Stimulated activated CD4-positive, alpha-beta T cell treated with anti-CD3 and anti-CD28 coated beads, TNF-alpha, amount 100 ng/mL, for 1 hour (primary cell): ENCODE results near the gene ZNF791.
"Not testable (repeated sequence)": the region's sequence is repeated elsewhere in the genome, so short reads cannot be mapped to it uniquely, and the experiment has no call there.

ENCODE experiments used
- DNase-seq, 3 donors: peaks; one replicate each; pipeline ENCODE4 v3.0.0-alpha.2; 2020; ENCODE audit warnings: low read depth in 3 of 3, low spot score in 1 of 3

Gene ZNF791

DNA sequence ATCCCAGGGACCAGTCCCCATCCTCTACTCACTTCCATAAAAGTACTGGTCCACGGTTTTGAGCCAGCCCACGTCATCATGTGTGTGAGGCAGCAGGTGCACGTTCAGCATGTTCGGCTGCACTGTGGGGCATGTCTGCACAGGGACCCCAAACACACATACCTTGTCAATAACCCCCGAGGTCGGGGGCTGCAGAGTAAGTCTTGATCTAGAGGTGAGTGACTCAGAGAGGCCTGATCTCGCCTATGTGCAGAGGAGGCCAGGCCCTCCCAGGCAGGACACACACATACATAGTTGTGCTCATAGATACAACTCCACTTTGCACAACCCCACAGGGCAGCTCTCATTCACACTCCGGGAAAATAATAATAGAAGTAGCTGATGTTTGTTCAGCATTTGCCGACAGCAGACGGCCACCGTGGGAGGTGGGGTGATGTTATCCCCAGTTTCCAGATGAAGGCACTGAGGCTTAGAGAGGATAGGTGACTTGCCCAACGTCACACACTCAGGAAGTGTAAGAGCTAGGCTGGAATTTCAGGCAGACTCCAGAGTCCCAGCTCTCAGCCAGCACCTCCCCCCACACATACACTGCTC lies 55.0 kb downstream of the ZNF791 start:
- no peak for DNase-seq

DNA sequence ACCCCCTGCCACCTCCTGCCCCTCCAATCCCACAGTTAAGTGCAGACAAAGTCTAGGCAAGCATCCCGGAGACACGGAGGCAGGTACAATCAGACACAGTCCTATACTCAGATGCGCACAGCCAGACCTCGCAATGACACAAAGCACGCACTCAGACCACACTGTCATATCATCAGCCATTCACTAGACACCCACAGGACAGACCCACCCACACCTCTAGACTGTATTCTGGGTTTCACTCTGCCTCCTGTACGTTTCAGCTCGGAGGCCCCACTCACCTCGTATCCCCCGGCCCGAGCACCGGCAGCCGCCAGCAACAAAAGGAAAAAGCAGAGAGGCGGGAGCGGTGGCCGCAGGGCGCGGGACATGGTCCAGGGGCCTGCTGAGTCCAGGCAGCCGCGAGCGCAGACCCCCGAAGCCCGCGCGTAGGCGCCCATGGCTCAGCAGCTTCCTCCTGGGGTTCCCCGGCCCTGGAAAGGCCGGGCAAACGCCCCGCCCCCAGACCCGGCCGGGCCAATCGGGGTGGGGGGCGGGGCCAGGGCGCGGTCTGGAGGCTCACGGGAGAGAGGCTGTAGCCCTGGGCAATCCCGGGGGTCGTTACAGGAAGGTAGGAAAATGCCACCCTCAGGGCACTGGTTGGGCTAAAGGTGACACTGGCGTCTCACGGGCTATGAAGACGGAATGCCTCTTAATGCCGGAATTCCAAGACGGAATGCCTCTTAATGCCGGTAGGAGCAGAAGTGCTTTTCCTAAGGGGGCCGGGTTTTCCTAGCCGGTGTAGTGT lies 55.7 kb downstream of the ZNF791 start, which contains the start of the genes MAN2B1 and WDR83:
Gene MAN2B1 (minus strand): TSS at position 478 of the 784 bp plus-strand sequence. CDS start 41 bp downstream, at position 437.
Gene WDR83 (plus strand): TSS at position 543 of the 784 bp plus-strand sequence. CDS start 2,984 bp downstream, outside the sequence.
- peak; percentile 45 to 79 (median 58) for DNase-seq

DNA sequence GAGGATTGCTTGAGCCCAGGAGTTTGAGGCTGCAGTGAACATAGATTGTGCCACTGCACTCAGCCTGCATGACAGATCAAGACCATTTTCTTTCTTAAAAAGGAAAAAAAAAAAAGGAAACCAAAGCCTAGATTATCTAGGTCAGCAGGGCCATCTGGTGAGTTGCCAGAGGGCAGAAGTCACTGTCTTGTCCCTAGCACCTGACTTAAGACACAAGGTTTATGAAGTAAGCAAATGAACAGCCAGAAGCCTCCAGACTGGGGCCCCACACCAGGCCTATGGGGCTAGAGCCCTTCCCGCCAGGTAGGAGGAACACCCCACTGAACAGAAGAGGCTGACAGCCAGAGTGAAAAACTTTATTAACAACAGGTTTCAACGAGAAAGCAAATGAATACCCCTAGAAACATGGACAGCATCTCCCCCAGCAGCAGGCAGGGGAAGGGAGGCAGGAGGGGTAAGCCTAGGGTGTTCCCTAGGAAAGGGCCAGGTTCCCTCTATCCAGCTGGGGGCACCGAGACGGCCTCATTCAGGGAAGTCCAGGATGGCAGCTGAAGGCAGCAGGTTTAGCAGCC lies 57.1 kb downstream of the ZNF791 start:
- no peak for DNase-seq

DNA sequence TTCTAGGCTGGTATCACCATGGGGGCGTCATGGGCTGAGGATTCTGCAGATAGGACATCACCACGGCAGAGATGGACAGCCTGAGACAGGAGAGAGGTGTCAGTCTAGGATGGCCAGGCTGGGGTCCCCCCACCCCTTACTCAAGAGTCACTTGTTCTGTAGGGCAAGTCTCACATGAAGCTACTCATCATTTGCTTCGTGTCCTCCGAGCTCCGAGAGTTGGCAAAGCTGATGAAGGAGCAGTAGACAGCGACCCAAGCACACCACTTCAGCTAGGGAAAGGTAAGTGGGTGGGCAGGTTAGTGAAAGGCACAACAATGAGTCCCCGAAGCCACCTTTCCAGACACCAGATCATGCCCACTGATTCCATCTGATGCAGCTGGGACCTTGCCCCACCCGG lies 57.6 kb downstream of the ZNF791 start:
- no peak for DNase-seq

DNA sequence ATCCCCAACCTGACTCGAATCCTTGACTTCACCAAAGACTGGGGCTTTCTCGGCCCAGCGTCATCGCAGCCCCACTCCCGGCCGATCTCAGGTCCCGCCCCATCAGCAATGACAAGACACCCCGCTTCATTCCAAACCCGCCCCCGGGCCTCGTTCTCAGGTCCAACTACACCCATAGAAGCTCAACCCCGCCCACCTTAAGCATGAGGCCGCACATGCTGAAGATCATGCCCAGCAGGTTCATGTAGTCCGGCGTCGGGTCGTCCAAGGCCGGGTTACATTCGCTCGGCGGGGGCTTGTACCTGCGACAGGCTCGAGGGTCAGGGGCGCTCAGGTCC lies 58.2 kb downstream of the ZNF791 start:
- DNase-seq: peak in 2 of 3 donors; percentile 30 to 48

DNA sequence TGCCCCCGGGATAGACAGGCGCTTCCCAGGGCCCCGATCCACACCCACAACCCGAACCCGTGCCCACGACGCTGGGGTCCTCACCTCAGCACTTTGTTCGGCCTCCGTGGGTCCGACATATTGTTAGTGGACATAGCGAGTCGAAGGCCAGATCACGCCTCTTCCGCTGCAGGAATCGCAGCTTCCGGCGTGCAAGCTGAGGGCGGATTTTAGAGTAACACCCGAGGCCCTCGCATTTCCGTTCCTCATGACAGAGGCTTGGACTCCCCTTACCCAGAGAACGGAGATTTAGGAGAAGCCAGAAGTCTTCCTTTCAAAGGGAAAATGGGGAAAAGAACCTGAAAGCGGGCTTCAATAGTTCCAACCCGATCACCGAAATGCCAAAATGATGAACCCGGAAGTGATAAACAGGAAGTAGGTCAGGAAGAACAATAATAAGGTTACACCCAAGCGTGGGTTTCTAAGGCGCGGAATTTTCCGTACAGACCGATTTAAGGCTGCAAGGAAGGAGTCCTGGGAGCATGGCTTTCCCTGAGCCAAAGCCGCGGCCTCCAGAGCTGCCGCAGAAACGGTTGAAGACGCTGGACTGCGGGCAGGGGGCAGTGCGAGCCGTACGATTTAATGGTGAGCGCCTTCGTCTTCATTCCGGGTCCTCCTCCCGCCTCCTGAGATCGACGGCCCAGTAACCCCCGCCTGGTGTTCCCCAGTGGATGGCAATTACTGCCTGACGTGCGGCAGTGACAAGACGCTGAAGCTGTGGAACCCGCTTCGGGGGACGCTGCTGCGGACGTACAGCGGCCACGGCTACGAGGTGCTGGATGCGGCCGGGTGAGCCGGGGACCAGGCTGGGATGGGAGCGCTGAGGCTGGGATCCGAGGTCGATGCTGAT lies 58.8 kb downstream of the ZNF791 start:
- DNase-seq: peak; percentile 35 to 62 (median 58)

DNA sequence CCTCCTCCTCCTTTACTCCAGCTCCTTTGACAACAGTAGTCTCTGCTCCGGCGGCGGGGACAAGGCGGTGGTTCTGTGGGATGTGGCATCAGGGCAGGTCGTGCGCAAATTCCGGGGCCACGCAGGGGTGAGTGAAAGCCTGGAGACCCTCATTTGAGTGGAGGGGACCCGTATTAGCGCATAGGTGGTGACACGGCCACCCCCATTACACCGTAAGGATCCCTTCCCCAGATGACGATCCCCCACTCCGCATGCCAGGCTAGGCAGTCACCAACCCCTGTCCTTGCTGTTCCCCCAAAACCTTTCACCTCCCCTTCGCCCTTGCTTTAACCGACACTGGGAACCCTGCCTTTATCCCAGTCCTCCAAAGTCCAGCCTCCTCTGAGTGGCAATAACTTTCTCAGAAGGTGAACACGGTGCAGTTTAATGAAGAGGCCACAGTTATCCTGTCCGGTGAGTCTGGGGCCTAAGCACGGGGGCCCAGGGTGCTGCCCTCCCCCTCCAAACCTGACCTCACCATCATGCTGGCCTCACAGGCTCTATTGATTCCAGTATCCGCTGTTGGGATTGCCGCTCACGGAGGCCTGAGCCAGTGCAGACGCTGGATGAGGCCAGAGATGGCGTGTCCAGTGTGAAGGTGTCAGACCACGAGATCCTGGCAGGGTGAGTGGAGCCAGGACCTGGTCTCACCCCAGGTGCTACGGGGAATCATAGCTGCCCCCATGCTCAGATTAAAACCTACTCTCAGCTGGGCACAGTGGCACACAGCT lies 59.6 kb downstream of the ZNF791 start:
- no peak for DNase-seq

DNA sequence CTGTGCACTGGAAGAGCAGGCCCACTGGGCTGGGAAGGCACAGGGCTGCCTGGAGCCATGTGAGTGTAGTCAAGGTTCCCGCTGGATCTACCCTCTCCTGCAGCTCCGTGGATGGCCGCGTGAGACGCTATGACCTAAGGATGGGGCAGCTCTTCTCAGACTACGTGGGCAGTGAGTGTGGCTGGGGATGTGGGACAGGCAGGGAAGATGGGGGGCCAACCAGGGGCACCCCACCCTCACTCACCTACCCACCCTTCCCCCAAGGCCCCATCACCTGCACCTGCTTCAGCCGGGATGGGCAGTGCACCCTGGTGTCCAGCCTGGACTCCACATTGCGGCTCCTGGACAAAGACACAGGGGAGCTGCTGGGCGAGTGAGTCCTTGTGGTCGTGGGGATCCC lies 62.0 kb downstream of the ZNF791 start:
- no peak for DNase-seq

DNA sequence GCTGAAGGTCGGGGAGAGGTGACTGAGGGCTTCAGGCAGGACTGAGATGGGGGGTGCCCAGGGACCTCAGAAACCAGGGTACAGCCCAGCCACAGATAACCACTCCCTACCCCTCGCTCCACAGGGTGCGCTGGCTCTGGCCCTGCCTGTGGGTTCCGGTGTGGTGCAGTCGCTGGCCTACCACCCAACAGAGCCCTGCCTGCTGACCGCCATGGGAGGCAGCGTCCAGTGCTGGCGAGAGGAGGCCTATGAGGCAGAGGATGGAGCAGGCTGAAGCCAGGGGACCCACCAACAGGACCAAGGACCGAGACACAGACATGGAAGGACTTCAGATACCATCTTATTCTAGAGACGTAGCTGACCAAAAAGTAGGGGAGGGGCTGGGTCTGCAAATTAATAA lies 64.7 kb downstream of the ZNF791 start:
- no peak for DNase-seq

DNA sequence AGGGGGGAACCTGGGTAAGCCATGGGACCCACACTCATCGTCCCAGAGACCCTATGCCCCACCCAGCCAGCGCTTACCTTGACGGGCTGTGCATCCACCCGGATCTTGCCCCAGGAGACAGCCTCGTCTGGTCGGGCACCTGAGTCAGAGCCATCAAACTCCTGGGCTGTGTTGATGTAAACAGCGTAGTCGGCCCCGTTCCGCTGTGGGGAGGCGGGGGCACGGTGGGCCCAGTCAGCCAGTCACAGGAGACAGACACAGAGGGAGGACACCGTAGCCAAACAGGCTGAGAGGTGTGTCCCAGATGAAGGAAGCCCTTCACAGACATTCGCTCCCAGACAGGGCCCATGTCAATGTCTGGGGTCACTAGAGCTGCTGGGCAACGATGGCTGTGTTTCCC lies 65.2 kb downstream of the ZNF791 start:
- DNase-seq: no peak

DNA sequence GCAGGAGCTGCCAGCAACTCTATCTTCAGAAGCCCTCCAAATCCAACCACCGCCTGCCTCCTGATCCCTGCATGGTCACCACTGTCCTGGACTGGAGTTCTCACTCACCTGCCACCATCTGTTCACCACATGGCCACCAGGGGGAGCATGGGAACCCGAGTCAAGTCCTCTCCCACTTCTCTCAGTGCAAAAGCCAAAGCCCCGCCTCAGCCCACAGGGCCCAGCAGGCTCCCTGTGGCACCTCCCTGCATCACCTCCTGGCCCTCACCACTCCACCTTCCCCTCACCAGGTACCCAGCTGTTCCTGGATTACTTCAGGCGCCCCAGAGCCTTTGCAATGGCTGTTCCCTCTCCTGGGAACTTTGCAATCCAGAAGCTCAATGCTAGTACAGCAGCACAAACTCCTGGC lies 65.7 kb downstream of the ZNF791 start:
- DNase-seq: peak; percentile 62 to 82 (median 63)

DNA sequence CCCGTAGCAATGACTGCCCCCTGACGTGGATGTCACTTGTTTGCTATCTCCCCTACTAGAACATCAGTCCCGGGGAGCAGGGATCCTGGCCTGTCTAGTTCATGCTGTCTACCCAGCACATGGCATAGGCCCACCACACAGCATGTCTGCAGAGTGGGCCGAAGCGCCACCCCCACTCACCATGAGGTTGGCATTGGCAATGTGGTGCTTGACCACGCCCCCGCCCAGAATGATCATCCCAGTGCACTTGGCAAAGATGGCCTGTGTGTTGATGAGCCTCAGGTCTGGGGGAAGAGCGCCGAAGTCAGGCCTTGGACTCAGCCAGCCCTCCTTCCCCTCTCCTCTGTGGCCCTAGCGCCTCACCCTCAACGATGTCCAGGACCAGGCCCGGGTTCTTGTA lies 66.2 kb downstream of the ZNF791 start:
- DNase-seq: no peak

DNA sequence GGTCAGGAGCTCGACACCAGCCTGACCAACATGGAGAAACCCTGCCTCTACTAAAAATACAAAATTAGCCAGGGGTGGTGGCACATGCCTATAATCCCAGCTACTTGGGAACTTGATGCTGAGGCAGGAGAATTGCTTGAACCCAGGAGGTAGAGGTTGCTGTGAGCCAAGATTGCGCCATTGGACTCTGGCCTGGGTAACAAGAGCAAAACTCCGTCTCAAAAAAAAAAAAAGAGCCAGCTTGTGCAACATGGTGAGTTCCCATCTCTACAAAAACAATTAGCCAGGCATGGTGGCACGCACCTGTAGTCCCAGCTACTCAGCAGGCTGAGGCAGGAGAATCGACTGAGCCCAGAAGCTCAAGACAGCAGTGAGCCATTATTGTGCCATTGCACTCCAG lies 67.3 kb downstream of the ZNF791 start:
- not testable (repeated sequence) for DNase-seq

DNA sequence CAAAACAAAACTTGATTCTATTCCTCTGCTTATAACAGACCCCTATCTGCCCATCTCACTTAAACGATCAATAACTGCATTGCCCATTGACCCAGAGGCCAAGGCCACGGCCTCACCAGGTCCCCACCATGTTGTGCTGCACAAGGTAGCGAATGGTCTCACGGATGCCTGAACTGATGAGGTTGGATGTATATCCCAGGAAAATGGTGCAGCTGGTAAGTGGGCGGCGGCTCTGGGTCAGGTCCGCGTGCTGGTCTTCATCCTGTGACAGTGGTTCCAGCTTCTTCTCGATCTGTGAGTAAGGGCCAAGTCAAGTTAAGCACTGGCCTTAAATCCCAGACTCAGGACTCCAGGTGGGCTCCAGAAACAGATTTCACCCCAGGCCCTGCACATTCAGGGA lies 69.3 kb downstream of the ZNF791 start:
- no peak for DNase-seq

DNA sequence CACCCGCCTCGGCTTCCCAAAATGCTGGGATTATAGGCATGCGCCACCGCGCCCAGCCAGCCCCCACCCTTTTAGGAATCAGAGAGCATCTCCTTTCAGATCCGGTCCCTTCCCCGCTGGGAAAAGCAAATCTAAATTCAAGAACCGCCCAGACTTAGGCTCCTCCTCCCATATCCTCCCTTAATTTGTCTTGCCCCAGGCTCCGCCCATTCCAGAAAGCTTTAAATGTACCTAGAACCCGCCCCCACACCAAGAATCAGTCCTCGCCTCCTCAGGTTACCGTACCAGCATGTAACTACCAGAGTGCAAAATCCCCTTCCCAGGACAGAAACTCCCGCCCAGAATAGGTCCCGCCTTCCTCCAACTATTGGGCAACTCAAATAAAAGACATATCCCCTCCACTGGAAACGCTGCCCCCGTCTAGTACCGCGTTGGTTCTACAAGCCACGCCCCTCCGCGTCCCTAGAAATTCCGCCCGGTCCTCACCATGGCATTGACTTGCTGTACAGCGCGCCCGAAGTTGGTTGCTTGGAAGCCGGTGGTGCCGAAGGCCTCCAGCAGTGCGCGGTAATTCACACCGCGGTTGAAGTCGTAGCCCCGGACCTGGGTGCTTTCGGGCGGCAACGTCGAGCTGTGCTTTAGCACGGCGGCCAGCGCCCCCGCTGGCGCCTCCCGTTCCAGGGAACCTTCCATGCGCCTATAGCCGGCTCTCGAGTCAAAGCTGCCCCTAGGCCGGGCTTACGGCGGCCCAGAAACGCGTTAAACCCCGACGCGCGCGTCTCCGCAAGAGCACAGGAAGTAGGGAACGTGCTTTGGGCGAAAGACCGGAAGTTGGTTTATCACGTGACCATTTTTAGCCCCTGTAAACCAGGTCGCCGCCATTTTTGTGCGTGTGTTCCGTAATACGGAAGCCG lies 70.6 kb downstream of the ZNF791 start, which contains the start of gene DHPS:
Gene DHPS (minus strand): TSS at position 807 of the 914 bp plus-strand sequence. CDS start 114 bp downstream, at position 693.
- DNase-seq: peak; percentile 74 to 81 (median 76)
